Activated CD4-positive, alpha-beta memory T cell treated with anti-CD3 and anti-CD28 coated beads for 36 hours (primary cell): ENCODE results near the gene NEUROG1. TPM values are rescaled to one million over a fixed set of nuclear protein-coding genes. Genes with fewer than 3 reads are reported as not detected.
"Not testable (repeated sequence)": the region's sequence is repeated elsewhere in the genome, so short reads cannot be mapped to it uniquely, and the experiment has no call there.

Experiments
- CTCF ChIA-PET: fragments of 350-600 bp; sonication (Branson Sonifier 250); formaldehyde crosslinking; loops from one replicate; lab custom pipeline; 2021; ENCODE audit warnings: antibody characterized with exemption, inconsistent platforms; lab: Charles Lee
- POLR2A ChIA-PET: fragments of 350-600 bp; sonication (Branson Sonifier 250); formaldehyde crosslinking; loops from one replicate; lab custom pipeline; 2021; ENCODE audit warnings: antibody characterized with exemption; lab: Charles Lee
- DNase-seq: peaks from one replicate; pipeline ENCODE4 v3.0.0-alpha.2; 2020
- H3K27ac Mint-ChIP-seq: one replicate; pipeline ENCODE4 v1.8.0; 2021; ENCODE audit warnings: mixed read lengths
- H3K27me3 Mint-ChIP-seq: one replicate; pipeline ENCODE4 v1.8.0; 2021; ENCODE audit warnings: mixed read lengths
- H3K36me3 Mint-ChIP-seq: one replicate; pipeline ENCODE4 v1.8.0; 2021; ENCODE audit warnings: mixed read lengths
- H3K4me1 Mint-ChIP-seq: one replicate; pipeline ENCODE4 v1.8.0; 2021; ENCODE audit warnings: low read depth, mixed read lengths
- H3K4me3 Mint-ChIP-seq: one replicate; pipeline ENCODE4 v1.8.0; 2021; ENCODE audit warnings: mild to moderate bottlenecking, mixed read lengths
- H3K9me3 Mint-ChIP-seq: one replicate; pipeline ENCODE4 v1.8.0; 2021; ENCODE audit warnings: mixed read lengths
- intact Hi-C: fragments of 100-400 bp; cut with micrococcal nuclease; formaldehyde crosslinking; loops from one replicate; pipeline ENCODE4 v1.15.1; 2023
- total RNA-seq, 2 experiments: library from RNA; stranded (reverse); gene quantifications; one replicate each; pipeline ENCODE4 v1.2.3, GENCODE V29; 2021

The NEUROG1 gene
- total RNA-seq, 2 experiments from 2014 or later, result not detected

GRCh38 chr5:135503871-135504270, 31.9 kb downstream of the NEUROG1 start:
- no peaks in the 10 kb centered on the region for H3K9me3 Mint-ChIP-seq
- no peaks in the 10 kb centered on the region for H3K36me3 Mint-ChIP-seq
- H3K4me1 Mint-ChIP-seq, result peaks cover 9% of the 10 kb centered on the region
- DNase-seq, result no peak
- H3K4me3 Mint-ChIP-seq, result no peak overlapping the region
- ChIA-PET POLR2A (no interaction called here), CTCF (interaction anchor here (2.0 kb wide), 1 partner anchor 48 kb away, joined by 6 read pairs; no protein-coding TSS in a partner anchor)
- intact Hi-C loops, result no loop called here
- H3K27ac Mint-ChIP-seq, result no peak overlapping the region
- H3K27me3 Mint-ChIP-seq, result peaks cover 29% of the 10 kb centered on the region

DNA sequence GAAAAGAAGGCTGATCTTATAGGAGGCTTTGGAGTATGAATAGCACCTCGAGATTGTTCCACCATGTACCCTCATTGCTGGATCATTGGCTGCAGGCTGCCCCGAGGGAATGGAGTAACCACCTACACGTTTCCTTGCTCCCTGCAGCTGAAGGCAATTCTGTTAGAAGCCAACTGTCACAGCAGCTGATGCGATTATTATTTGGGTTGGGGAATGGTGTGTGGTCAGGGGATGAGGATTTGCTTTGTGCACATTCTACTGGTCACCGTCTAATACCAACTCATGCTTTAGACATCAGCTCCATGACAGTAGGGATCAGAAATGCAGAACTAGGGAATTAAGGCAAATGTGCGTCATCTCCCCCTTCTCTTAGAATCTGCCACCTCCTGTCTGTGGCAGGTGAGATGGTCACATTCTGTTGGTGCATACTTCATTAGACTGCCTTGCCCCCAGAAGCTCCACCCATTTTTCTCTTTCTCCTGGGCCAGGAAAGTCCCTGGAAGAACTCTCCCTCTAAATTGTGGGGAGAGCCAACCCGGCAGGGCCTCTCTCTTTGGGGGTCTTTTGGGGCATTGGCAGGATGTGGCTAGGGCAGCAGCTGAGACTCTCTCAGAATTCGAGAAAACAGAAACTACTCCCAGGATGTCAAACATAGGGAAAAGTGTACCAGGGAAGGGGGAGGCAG, 32.8 kb downstream of the NEUROG1 start:
- CTCF ChIA-PET, result interaction anchor here (0.6 to 2.0 kb wide), 2 partner anchors 49 to 1194 kb away, joined by 3 to 6 read pairs; no protein-coding TSS in a partner anchor
- Mint-ChIP-seq H3K4me3 (no peak overlapping the region), H3K36me3 (no peaks in the 10 kb centered on the region), H3K4me1 (peaks cover 2% of the 10 kb centered on the region), H3K9me3 (no peaks in the 10 kb centered on the region), H3K27ac (no peak overlapping the region), H3K27me3 (peaks cover 29% of the 10 kb centered on the region)
- POLR2A ChIA-PET, result no interaction called here
- intact Hi-C loops, result no loop called here
- DNase-seq, result no peak

GRCh38 chr5:135501965-135502364, 33.8 kb downstream of the NEUROG1 start:
- no peaks in the 10 kb centered on the region for H3K4me1 Mint-ChIP-seq
- no peaks in the 10 kb centered on the region for H3K36me3 Mint-ChIP-seq
- ChIA-PET POLR2A (no interaction called here), CTCF (interaction anchor here (0.6 to 2.0 kb wide), 2 partner anchors 50 to 1195 kb away, joined by 3 to 6 read pairs; no protein-coding TSS in a partner anchor)
- no peaks in the 10 kb centered on the region for H3K9me3 Mint-ChIP-seq
- intact Hi-C loops, result no loop called here
- H3K4me3 Mint-ChIP-seq, result no peak overlapping the region
- peaks cover 24% of the 10 kb centered on the region for H3K27me3 Mint-ChIP-seq
- DNase-seq, result no peak
- H3K27ac Mint-ChIP-seq, result no peak overlapping the region

GRCh38 chr5:135498637-135498995, 37.1 kb downstream of the NEUROG1 start:
- ChIA-PET POLR2A (no interaction called here), CTCF (no interaction called here)
- H3K36me3 Mint-ChIP-seq, result no peaks in the 10 kb centered on the region
- no peak overlapping the region for H3K4me3 Mint-ChIP-seq
- H3K4me1 Mint-ChIP-seq, result no peaks in the 10 kb centered on the region
- no peaks in the 10 kb centered on the region for H3K9me3 Mint-ChIP-seq
- no peak for DNase-seq
- H3K27me3 Mint-ChIP-seq, result peaks cover 21% of the 10 kb centered on the region
- intact Hi-C loops, result no loop called here
- H3K27ac Mint-ChIP-seq, result no peak overlapping the region

DNA sequence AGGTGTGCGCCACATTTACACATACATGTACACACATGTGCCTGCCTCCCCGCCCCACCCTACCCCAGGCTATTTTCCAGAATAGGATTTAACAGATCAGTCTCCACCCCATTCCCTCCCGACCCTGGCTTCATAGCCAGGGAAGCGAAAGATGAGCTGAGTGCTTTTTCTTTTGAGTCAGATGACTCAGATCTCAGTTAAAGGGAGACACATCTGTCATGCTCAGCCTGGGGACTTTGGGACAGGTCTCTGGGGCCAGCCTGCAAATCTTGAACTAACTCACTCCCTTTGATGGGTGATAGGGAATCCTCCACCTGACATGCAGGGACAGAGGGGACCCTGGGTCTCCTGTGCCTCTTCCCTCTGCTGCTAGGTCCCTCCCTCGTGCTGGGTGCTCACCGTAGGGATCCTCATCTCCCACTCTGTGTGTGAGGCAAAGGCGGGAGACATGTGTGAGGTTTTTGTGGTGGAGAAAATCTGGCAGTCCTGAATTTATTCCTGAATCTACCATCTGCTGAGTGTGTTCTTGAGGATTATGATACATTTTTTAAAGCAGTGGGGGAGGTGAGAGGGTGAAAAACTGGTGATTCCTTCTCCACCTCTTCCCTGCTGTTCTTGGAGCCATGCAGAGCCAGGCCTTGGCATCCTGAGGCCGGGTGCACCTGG, 37.7 kb downstream of the NEUROG1 start:
- DNase-seq, result no peak
- POLR2A ChIA-PET, result no interaction called here
- Mint-ChIP-seq H3K27me3 (peaks cover 20% of the 10 kb centered on the region), H3K9me3 (no peaks in the 10 kb centered on the region), H3K4me1 (no peaks in the 10 kb centered on the region), H3K4me3 (no peak overlapping the region), H3K27ac (no peak overlapping the region), H3K36me3 (no peaks in the 10 kb centered on the region)
- intact Hi-C loops, result no loop called here
- CTCF ChIA-PET, result no interaction called here

GRCh38 chr5:135495531-135495930, 40.2 kb downstream of the NEUROG1 start:
- intact Hi-C loops, DNase-seq, H3K4me1 Mint-ChIP-seq, H3K4me3 Mint-ChIP-seq, H3K27ac Mint-ChIP-seq, H3K9me3 Mint-ChIP-seq, POLR2A ChIA-PET, H3K36me3 Mint-ChIP-seq: not testable (repeated sequence)
- H3K27me3 Mint-ChIP-seq, result peaks cover 39% of the 10 kb centered on the region
- CTCF ChIA-PET, result interaction anchor here (1.1 to 1.4 kb wide), 2 partner anchors 38 to 71 kb away, joined by 3 read pairs; no protein-coding TSS in a partner anchor

DNA sequence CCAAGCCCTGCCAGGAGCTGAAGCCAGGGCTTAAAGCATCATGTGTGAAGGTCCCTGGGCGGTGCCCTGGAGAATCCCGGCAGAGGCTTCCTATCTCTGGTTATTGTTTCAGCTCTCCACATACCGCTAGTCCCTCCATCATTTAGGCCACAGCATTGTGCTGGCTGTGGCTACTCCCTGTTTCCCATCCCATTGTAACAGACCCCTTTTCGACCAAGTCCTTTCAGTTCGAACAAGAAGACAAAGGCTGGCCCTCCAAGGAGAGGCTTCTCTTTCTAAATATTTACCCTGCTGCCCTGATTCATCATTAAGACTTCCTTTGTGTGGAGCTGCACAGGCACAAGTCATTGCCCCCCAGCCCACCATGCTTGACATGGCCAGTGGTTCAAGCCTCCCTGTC, 41.6 kb downstream of the NEUROG1 start:
- intact Hi-C loops, result no loop called here
- peaks cover 51% of the 10 kb centered on the region for H3K27me3 Mint-ChIP-seq
- CTCF ChIA-PET, result interaction anchor here (0.9 to 1.4 kb wide), 2 partner anchors 37 to 58 kb away, joined by 3 read pairs; no protein-coding TSS in a partner anchor
- no peaks in the 10 kb centered on the region for H3K9me3 Mint-ChIP-seq
- H3K4me1 Mint-ChIP-seq, result peaks cover 3% of the 10 kb centered on the region
- no peak overlapping the region for H3K27ac Mint-ChIP-seq
- POLR2A ChIA-PET, result no interaction called here
- H3K4me3 Mint-ChIP-seq, result no peak overlapping the region
- no peaks in the 10 kb centered on the region for H3K36me3 Mint-ChIP-seq
- DNase-seq, result no peak

DNA sequence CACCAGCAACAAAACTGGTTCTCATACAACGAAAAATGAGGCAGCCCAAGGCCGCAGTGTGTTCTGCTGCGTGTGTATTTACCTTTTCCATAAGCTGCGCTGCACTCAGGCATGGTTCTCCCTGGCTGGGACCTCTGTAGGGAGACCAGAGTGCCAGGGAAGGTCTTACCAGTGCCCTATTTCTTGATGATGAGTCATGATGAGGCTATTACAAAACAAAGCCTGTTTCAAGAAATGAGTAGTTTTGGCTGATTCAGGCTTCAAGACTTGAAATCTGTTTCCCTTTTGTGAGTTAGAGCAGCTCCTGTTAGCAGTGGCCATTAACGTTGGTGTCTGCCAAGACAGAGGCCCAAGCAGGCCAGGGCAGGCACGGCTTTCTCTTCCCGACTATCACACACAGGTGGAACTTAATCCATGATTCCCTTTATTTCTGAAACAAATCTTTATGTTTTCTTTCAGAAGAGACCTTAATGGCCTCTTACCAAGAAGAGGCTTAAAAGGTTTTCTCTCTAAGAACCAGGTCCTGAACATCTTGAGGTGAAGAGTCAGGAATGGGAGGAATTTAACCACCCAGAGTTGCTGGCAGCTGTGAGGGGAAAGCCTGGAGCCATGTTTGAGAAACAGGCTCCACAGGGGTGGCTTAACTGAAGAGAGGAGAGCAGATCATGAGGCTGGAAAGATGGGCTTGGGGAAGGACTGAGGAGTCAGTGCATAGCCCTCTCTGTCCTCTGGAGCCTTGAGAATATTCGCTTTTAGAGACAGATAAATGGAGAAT, 42.2 kb downstream of the NEUROG1 start:
- intact Hi-C loops, result loop anchor here (2.0 kb wide), 1 partner anchor 41 kb away; the partner anchor contains the start of gene NEUROG1
- Mint-ChIP-seq H3K9me3 (no peaks in the 10 kb centered on the region), H3K36me3 (no peaks in the 10 kb centered on the region), H3K4me3 (no peak overlapping the region), H3K27ac (no peak overlapping the region), H3K4me1 (peaks cover 3% of the 10 kb centered on the region), H3K27me3 (peaks cover 50% of the 10 kb centered on the region)
- no peak for DNase-seq
- POLR2A ChIA-PET, result no interaction called here
- CTCF ChIA-PET, result interaction anchor here (0.9 kb wide), 1 partner anchor 58 kb away, joined by 3 read pairs; no protein-coding TSS in a partner anchor

- intact Hi-C loops, result loop anchor here (2.0 kb wide), 1 partner anchor 43 kb away; the partner anchor contains the start of gene NEUROG1
- no peak overlapping the region for H3K4me3 Mint-ChIP-seq
- DNase-seq, result no peak
- H3K36me3 Mint-ChIP-seq, result no peaks in the 10 kb centered on the region
- H3K9me3 Mint-ChIP-seq, result no peaks in the 10 kb centered on the region
- ChIA-PET CTCF (interaction anchor here (1.0 to 1.1 kb wide), 2 partner anchors 52 to 59 kb away, joined by 3 to 4 read pairs; no protein-coding TSS in a partner anchor), POLR2A (no interaction called here)
- H3K4me1 Mint-ChIP-seq, result peaks cover 3% of the 10 kb centered on the region
- H3K27ac Mint-ChIP-seq, result no peak overlapping the region
- H3K27me3 Mint-ChIP-seq, result peaks cover 59% of the 10 kb centered on the region
These were observed 43.5 kb downstream of the NEUROG1 start for GRCh38 chr5:135492319-135492626.

DNA sequence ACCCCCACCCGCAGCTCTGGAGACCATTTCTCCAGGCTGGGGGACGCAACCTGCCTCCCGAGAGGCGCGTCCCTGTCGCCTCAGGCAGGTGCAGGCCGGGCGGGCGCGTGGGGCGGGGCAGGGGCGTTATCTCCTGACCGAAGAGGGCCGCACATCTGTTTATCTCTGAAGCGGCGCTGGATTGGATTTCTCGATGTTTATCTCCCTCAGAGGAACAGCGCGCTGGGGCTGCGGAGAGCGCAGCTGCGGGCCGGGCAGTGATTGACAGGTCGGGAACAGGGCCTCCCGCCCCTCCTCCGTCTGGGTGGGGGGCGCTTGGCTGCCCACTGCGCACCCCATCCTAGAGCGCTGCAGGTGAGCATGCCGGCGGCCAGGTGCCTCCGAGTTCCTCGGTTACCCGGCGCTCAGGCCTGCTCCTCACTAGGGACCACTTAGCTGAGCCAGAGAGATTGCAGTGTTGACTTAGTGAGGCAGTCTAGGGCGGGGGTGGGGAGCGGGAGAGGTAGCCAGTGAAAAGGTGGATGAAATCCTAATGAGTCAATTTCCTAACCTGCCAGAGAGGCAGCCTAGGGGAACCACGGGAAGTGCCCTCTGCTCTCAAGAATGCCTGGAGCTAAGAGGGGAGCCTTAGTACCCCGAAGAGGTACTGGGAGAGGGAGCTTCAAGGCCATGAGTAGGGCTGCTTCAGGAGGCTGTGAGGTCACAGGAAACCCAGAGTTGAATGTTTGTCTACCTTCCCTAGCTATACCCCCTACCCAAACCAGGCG, 44.0 kb downstream of the NEUROG1 start:
- H3K4me1 Mint-ChIP-seq, result peaks cover 3% of the 10 kb centered on the region
- H3K4me3 Mint-ChIP-seq, result no peak overlapping the region
- H3K36me3 Mint-ChIP-seq, result no peaks in the 10 kb centered on the region
- intact Hi-C loops, result loop anchor here (2.0 kb wide), 1 partner anchor 43 kb away; the partner anchor contains the start of gene NEUROG1
- no peak for DNase-seq
- peaks cover 62% of the 10 kb centered on the region for H3K27me3 Mint-ChIP-seq
- H3K27ac Mint-ChIP-seq, result no peak overlapping the region
- POLR2A ChIA-PET, result no interaction called here
- CTCF ChIA-PET, result interaction anchor here (0.6 to 1.1 kb wide), 3 partner anchors 34 to 59 kb away, joined by 3 to 4 read pairs (median 3); no protein-coding TSS in a partner anchor
- no peaks in the 10 kb centered on the region for H3K9me3 Mint-ChIP-seq

GRCh38 chr5:135491038-135491551, 44.7 kb downstream of the NEUROG1 start:
- intact Hi-C loops, result no loop called here
- DNase-seq, result no peak
- Mint-ChIP-seq H3K36me3 (no peaks in the 10 kb centered on the region), H3K4me1 (peaks cover 3% of the 10 kb centered on the region), H3K27me3 (peaks cover 66% of the 10 kb centered on the region), H3K9me3 (no peaks in the 10 kb centered on the region), H3K4me3 (no peak overlapping the region), H3K27ac (no peak overlapping the region)
- ChIA-PET CTCF (interaction anchor here (0.6 to 1.4 kb wide), 4 partner anchors 25 to 60 kb away, joined by 3 to 4 read pairs (median 4); no protein-coding TSS in a partner anchor), POLR2A (no interaction called here)
